DMS153 treated with DMSO at 0.1 percent for 48 hours (cell line): Measurements from ENCODE around the gene ZFR2.
"Not testable (repeated sequence)": the region's sequence is repeated elsewhere in the genome, so short reads cannot be mapped to it uniquely, and the experiment has no call there.

ENCODE experiments used
- DNase-seq: peaks from one replicate; lab custom pipeline; 2025; ENCODE audit not compliant: unreplicated experiment; lab: John Stamatoyannopoulos, UW

ZFR2 gene

GRCh38 chr19:3757705-3758104, 111.1 kb downstream of the ZFR2 start:
- not testable (repeated sequence) for DNase-seq
